GM12892 (cell line): Measurements from ENCODE around the gene XCL2.

Experiments
- POLR2A ChIP-seq: IDR thresholded peaks from 2 replicates; pipeline ENCODE4 v1.6.1; 2011; ENCODE audit warnings: low read depth, low read length, control low read depth
- POLR2AphosphoS5 ChIP-seq: IDR thresholded peaks from 2 replicates; pipeline ENCODE4 v1.6.1; 2011; ENCODE audit warnings: low read depth, low read length, control low read depth
- TAF1 ChIP-seq: IDR thresholded peaks from 2 replicates; pipeline ENCODE4 v1.6.1; 2011; ENCODE audit warnings: low read depth, mild to moderate bottlenecking, control low read depth, low read length, borderline replicate concordance

GRCh38 chr1:168552961-168553360 is 9.2 kb upstream of the XCL2 start:
- TF ChIP-seq POLR2AphosphoS5 (no peak), TAF1 (no peak), POLR2A (no peak)
